ENCODE data around the gene ANKRD50.

The ANKRD50 gene

DNA sequence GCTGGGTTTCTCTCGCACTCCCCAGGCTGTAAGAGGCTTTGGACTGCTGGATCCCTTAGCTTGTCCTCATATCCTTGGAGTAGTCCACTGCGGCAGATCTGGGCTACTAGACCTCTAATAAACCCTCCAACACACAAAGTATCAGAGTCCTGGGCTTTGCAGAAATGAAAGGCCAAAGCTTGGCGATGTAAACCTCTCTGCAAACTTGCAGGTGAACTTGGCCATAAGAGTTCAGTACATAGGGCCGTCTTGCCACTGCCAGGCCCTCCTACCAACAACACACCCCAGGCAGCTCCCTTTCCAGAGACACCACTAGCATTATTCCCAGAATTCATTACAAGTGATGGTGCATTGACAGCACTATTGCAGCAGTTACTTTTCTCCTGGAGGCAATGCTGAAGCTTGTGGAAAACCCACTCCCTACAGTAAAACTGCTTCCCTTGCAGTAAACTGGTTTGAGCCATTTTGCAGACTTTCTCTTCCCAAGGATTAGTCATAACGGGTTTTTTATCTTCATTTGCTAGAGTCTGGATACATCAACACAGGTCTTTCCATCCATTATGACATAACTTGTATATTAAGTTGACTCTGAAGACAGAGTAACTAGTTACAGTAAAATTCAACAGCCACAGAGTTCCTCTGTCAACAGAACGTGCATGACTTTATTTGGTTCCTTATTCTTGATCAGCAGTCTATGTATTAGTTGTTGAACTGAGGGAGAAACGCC lies 2.4 kb downstream of the ANKRD50 start:
- no peak for DNase-seq (ENCODE audit: low read depth)

DNA sequence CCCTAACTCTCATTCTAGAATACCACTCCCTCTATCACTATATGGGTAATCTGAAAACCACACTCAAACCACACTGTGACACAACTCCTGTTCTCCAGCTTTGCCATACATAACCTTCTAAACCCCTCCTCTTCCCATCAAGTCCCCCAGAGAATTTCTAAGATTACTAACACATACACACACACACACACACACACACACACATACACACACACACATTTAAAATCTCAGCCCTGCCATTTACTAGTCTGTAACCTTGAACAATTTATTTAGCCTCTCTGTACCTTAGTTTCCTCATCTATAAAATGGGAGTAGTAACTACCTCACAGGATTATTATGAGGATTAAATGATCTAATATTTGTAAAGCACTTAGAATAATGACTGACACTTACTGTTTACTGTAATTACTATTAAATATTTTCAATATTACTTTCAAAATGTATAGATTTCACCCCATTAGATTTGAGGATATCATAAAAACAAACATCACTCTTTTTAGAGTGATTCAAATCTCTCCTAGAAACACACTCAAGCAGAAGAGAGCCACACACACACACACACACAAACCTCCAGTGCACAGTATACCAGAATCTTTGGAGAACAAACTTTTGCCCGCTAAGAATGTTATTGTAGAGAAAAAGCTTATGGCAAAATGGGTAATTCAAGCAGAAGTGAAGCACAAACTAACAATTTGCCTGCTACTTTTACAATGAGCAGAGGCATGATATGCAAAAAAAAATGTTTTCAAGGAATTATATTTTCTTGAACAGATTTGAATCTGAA lies 3.8 kb downstream of the ANKRD50 start:
- no peak for DNase-seq (ENCODE audit: low read depth)

DNA sequence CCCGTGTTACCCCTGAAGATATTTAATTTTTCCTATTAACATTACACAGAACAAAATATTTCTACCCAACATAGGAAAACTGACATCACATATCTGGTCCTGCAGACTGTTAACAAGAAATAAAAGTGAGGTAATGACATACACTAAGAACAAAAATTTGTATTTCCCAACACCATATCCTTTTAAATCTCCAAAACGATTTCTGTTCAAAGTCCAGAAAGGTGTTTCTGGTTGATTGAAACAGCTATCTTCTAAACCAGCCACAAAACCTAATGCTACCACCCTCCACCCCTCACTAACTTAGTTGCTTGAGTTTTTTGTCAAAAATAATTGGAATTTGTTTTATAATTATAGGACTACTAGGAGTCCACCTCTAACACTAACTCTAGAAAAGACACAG lies 7.1 kb downstream of the ANKRD50 start:
- no peak for DNase-seq (ENCODE audit: low read depth)

- DNase-seq (ENCODE audit: low read depth): no peak
Observed at GRCh38 chr4:124703154-124703553, 9.4 kb downstream of the ANKRD50 start.

GRCh38 chr4:124697441-124697840 lies 15.1 kb downstream of the ANKRD50 start:
- DNase-seq (ENCODE audit: low read depth): no peak

DNA sequence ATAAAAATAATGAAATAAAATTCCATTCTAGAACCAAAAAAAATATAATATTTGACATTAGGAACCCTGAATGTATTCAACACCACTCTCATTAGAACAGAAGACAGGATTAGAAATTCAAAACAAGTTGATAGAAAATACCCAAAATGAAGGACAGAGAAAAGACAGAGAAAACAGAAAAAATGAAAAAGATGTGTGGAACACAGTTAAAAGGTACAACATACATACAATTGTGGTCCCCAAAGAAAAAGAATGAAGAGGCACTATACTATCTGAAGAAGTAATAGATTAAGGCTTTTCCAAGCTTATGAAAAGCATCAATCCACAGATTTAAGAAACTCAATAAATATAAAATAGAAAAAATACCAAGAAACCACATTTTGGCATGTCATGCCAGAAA lies 16.4 kb downstream of the ANKRD50 start:
- DNase-seq (ENCODE audit: low read depth): no peak

DNA sequence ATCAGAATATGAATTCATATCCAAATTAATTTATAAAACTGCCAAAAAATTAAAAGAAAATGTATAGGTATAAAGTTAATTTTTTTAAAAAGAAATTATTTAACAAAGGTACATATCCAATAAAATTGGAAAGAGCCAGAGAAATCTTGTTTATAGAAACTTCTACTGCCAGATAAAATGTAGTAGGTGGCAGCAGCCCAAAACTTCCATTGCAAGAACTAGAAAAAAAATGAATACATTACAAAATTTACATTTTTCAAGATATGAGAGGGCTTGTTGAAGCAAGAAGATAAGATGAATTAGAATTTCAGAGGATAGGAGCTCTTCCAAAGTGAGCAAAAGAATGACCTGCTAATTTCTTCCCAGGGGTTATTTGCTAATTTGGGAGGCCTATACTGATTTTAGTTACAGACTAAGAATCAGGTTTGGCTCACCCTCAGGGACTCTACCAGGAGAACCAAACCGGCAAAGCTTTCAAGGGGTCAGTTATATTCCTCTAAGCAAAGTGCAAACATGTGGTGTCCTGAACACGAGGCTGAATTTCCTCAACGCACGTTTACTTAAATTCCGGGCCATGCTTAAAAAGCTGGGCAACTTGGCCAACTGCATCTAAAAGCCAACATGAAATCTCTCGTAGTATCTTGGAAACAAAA lies 17.5 kb downstream of the ANKRD50 start:
- no peak for DNase-seq (ENCODE audit: low read depth)

- DNase-seq (ENCODE audit: low read depth): no peak
Observed at GRCh38 chr4:124694306-124694705, 18.2 kb downstream of the ANKRD50 start.

- no peak for DNase-seq (ENCODE audit: low read depth)
Observed at GRCh38 chr4:124691801-124692200, 20.7 kb downstream of the ANKRD50 start.

DNA sequence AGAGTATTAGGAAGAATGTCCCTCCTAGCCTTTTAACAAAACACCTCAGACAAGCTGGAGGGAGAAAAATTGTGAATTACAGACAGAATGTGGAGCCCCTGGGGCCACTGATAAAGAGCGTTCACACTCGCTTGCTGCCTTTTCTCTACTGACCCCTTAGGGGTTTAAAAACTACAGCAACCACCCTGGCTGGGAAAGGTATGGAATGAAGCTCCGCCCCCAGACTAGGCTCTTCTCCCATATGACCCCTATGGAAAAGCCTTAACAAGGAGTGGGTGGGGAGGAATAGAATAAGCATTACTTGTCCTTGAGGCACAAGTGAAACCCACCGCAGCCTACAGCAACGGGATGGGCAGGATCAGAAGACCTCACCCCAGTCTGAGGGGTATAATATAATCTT lies 26.3 kb downstream of the ANKRD50 start:
- no peak for DNase-seq (ENCODE audit: low read depth)

DNA sequence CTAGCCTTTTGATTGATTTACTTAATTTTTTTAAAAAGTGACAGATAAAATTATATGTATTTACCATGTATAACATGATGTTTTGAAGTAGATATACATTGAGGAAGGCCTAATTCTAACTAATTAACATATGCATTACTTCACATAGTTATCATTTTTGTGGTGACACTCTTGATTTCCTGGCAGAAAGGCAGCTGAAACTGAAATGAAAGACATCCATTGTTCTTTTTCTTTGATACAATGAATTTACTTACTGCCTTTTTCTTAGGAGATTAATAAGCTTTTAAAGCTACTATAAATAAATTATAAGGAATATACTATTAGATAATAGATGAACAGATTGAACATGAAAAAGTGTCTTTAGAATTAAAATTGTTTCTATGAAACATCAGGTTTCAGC lies 26.7 kb downstream of the ANKRD50 start:
- no peak for DNase-seq (ENCODE audit: low read depth)

DNA sequence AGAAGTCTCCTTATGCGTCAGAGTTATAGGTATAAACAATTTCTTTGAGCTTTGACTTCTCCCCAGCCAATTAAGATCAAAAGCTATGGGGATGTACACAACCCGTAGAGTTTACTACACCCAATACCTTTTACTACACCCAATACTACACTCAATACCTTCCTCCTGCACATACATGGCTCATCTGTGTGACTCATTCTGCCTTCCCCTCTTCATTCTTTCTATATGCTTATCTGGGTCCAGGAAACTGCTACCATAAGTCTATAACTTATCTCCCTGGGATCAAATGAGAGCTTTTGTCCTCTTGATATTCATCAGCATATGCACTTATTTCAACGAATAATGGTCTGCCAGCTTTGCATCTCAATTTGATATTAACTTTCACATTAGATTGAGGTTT lies 28.2 kb downstream of the ANKRD50 start:
- no peak for DNase-seq (ENCODE audit: low read depth)

- DNase-seq (ENCODE audit: low read depth): no peak
Observed at GRCh38 chr4:124682384-124682783, 30.1 kb downstream of the ANKRD50 start.

- DNase-seq (ENCODE audit: low read depth): no peak
Observed at GRCh38 chr4:124666496-124666895, 46.0 kb downstream of the ANKRD50 start.

GRCh38 chr4:124658795-124659194 lies 53.7 kb downstream of the ANKRD50 start:
- no peak for DNase-seq (ENCODE audit: low read depth)

DNA sequence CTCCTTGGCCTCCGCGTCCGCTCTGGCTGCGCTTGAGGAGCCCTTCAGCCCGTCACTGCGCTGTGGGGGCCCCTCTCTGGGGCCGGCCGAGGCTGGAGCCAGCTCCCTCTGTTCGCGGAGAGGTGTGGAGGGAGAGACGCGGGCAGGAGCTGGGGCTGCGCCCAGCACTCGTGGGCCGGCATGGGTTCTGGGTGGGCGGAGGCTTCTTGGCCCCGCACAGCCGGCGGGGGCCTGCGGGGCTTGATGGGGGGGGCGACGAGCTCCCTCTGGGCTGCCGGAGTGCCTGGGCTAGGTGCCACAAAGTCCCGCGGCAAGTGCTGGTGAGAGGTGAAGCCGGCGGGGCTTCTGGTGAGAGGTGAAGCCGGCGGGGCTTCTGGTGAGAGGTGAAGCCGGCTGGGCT lies 61.9 kb downstream of the ANKRD50 start:
- DNase-seq (ENCODE audit: low read depth): no peak

GRCh38 chr4:124647599-124647998 lies 64.9 kb downstream of the ANKRD50 start:
- DNase-seq (ENCODE audit: low read depth): no peak

DNA sequence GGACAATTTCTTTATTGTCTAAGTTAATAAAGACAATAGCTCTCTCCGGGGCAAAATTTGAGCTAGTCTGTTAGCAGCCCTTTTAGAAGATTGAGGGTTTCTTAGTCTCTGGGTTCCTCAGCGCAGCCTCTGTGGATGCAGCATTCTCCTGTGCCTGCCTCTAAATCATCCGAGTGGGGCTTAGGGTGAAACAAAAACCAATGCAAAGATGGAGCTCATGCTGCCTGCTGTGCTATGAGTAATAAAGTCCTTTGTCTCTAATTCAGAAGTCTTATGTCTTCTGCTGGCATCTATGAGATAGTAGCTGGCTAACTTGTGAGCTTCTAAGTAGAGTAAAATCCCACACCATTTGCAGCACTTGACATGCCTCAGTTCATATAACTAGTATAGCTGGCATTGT lies 67.9 kb downstream of the ANKRD50 start:
- DNase-seq (ENCODE audit: low read depth): no peak

DNA sequence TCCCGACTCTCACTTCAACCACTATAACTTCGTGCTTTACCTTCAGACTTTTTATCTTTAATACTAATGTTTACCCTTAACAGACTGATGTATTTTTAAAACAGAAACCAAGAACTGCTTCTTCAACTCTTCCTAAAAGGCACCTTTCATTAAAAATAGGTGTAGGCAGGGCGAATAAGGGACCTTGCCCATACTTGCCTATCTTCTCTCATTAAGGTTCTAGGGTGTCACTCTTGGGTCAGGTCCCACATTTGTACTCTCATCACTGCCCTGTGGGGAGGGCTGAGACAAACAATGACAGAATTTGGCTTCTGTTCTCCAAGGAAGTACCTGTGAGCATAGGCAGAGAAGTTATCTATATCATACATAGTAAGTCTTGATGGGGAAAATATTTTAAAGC lies 69.7 kb downstream of the ANKRD50 start:
- DNase-seq (ENCODE audit: low read depth): no peak

DNA sequence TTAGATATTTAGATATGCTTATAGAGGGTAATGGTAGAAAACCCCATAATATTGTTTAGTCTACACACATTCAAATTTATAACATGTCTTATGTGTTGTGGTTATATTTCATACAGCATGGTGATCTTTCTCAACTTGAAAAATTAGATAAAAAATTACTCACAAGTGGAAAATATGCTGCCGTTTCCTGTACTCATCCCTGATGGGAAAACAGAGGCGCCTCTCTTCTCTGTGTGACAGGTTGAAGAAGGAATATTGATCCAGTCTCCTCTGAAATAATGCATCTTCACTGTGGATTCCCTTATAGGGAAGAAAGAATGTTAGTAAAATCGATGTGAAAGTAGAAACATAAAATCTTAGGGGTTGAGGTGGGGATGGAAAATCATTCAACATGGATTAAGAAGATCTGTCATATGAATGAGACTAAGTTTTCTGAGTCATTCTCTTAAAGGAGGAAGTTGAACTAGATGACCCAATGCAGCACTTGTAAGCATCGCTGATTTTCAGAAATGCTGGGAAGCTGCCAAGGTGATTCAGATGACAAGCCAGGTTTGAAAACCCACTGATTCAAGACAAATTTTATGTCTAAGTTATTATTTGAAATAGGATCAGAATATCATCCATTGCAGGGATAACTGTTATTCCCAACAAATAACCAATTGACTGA lies 70.7 kb downstream of the ANKRD50 start:
- no peak for DNase-seq (ENCODE audit: low read depth)

- no peak for DNase-seq (ENCODE audit: low read depth)
Observed at GRCh38 chr4:124640022-124640730, 72.4 kb downstream of the ANKRD50 start.

DNA sequence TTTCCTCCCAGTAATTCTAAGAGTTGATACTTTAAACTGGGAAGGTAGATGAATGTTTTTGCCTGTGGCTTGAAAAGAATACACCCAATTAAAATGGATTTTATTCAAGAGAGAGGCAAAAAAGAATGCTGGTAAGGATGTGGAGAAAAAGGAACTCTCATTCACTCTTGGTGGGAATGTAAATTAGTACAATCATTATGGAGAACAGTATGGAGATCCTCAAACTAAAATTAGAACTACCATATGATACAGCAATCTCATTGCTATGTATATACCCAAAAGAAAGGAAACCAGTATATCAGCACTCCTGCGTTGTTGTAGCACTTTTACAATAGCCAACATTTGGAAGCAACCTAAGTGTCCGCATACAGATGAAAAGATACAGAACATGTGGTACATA lies 75.2 kb downstream of the ANKRD50 start:
- no peak for DNase-seq (ENCODE audit: low read depth)
